SU-DHL-6 (cell line): ENCODE measurements around the gene RGMB.

Source experiments
- CTCF ChIP-seq: fragments of 200-600 bp; sonication (generic); IDR thresholded peaks from one replicate; pipeline ENCODE4 v1.5.1; 2017; ENCODE audit warnings: antibody characterized with exemption, mild to moderate bottlenecking, low read length, moderate library complexity; ENCODE audit not compliant: insufficient read depth, poor library complexity, severe bottlenecking
- EZH2phosphoT487 ChIP-seq: fragments of 200-600 bp; sonication (generic), shearing (Covaris generic); conservative IDR thresholded peaks from 2 replicates; pipeline ENCODE4 v1.6.1; 2018; ENCODE audit warnings: mild to moderate bottlenecking, antibody characterized with exemption, low read length, moderate library complexity, mixed read lengths

- TF ChIP-seq CTCF (no peak), EZH2phosphoT487 (no peak)
Measured at GRCh38 chr5:98804066-98804465, 30.6 kb downstream of the RGMB start.
